WTC11 (cell line): ENCODE data around the gene CELSR1. TPM values are rescaled to one million over a fixed set of nuclear protein-coding genes. Genes with fewer than 3 reads are reported as not detected.

Experiments used
- ATAC-seq: fragments of 200-7000 bp; cut with Tn5 transposase; 2 replicates; pipeline ENCODE4 v1.10.0; 2021; ENCODE audit warnings: mild to moderate bottlenecking, moderate library complexity
- CTCF ChIA-PET: fragments of 300-600 bp; sonication (Branson Sonifier 250); formaldehyde crosslinking; loops from one replicate; lab custom pipeline; 2021; ENCODE audit warnings: antibody characterized with exemption; lab: Charles Lee
- POLR2A ChIA-PET: fragments of 350-600 bp; sonication (Branson Sonifier 250); formaldehyde crosslinking; loops from one replicate; lab custom pipeline; 2021; ENCODE audit warnings: antibody characterized with exemption; lab: Charles Lee
- DNase-seq: peaks from one replicate; pipeline ENCODE4 v3.0.0; 2021; ENCODE audit warnings: low spot score
- H3K27ac Mint-ChIP-seq: 2 replicates; pipeline ENCODE4 v1.8.0; 2021; ENCODE audit warnings: mixed read lengths
- H3K27me3 Mint-ChIP-seq: 2 replicates; pipeline ENCODE4 v1.8.0; 2021; ENCODE audit warnings: low read depth, mild to moderate bottlenecking, moderate library complexity, mixed read lengths
- H3K36me3 Mint-ChIP-seq: 2 replicates; pipeline ENCODE4 v1.8.0; 2021; ENCODE audit warnings: mixed read lengths
- H3K4me1 Mint-ChIP-seq: 2 replicates; pipeline ENCODE4 v1.8.0; 2022; ENCODE audit warnings: mixed read lengths
- H3K4me3 Mint-ChIP-seq: 2 replicates; pipeline ENCODE4 v1.8.0; 2021; ENCODE audit warnings: mild to moderate bottlenecking, moderate library complexity, mixed read lengths
- H3K9me3 Mint-ChIP-seq: 2 replicates; pipeline ENCODE4 v1.8.0; 2021; ENCODE audit warnings: mixed read lengths
- AR ChIP-seq: fragments of 250-450 bp; sonication (Bioruptor Pico); IDR thresholded peaks from 2 replicates; pipeline ENCODE4 v1.9.0; 2021; ENCODE audit warnings: mild to moderate bottlenecking
- CREB1 ChIP-seq: sonication (generic); formaldehyde crosslinking; IDR thresholded peaks from 2 replicates; pipeline ENCODE4 v1.8.0; 2023; ENCODE audit warnings: mild to moderate bottlenecking, missing genetic modification reagents
- FOXK1 ChIP-seq: sonication (generic); formaldehyde crosslinking; IDR thresholded peaks from 2 replicates; pipeline ENCODE4 v1.8.0; 2022; ENCODE audit warnings: mild to moderate bottlenecking, moderate library complexity, missing genetic modification reagents
- IRF2 ChIP-seq: sonication (generic); formaldehyde crosslinking; IDR thresholded peaks from 2 replicates; pipeline ENCODE4 v1.8.0; 2022; ENCODE audit warnings: low read depth, missing genetic modification reagents, borderline replicate concordance
- NR1H2 ChIP-seq: sonication (generic); formaldehyde crosslinking; IDR thresholded peaks from 2 replicates; pipeline ENCODE4 v1.9.0; 2021; ENCODE audit warnings: mild to moderate bottlenecking, moderate library complexity, missing genetic modification reagents
- NR2C2 ChIP-seq: sonication (generic); formaldehyde crosslinking; IDR thresholded peaks from 2 replicates; pipeline ENCODE4 v1.8.0; 2022; ENCODE audit warnings: mild to moderate bottlenecking, missing genetic modification reagents
- SP1 ChIP-seq: sonication (generic); formaldehyde crosslinking; conservative IDR thresholded peaks from 2 replicates; pipeline ENCODE4 v1.8.1; 2022; ENCODE audit warnings: missing genetic modification reagents
- ZNF138 ChIP-seq: sonication (generic); formaldehyde crosslinking; conservative IDR thresholded peaks from 2 replicates; pipeline ENCODE4 v1.8.1; 2022; ENCODE audit warnings: mild to moderate bottlenecking, moderate library complexity, missing genetic modification reagents
- ZNF263 ChIP-seq: sonication (generic); formaldehyde crosslinking; IDR thresholded peaks from 2 replicates; pipeline ENCODE4 v1.8.1; 2022; ENCODE audit warnings: low read depth, mild to moderate bottlenecking, moderate library complexity, missing genetic modification reagents
- ZNF396 ChIP-seq: fragments of 250-450 bp; sonication (Bioruptor Pico); IDR thresholded peaks from 2 replicates; pipeline ENCODE4 v1.8.0; 2021; ENCODE audit warnings: mild to moderate bottlenecking, moderate library complexity, borderline replicate concordance
- ZNF512 ChIP-seq: sonication (generic); formaldehyde crosslinking; IDR thresholded peaks from 2 replicates; pipeline ENCODE4 v1.8.1; 2022; ENCODE audit warnings: missing genetic modification reagents, borderline replicate concordance
- total RNA-seq: library from RNA; stranded (reverse); gene quantifications from 3 replicates; pipeline ENCODE4 v1.2.3, GENCODE V29; 2021
- TF ChIP-seq, protein P1 (sequence below): sonication (generic); formaldehyde crosslinking; IDR thresholded peaks from 2 replicates; pipeline ENCODE4 v1.8.1; 2022; ENCODE audit warnings: low read depth, mild to moderate bottlenecking, moderate library complexity, missing genetic modification reagents, borderline replicate concordance
- TF ChIP-seq, protein P2 (sequence below): sonication (generic); formaldehyde crosslinking; IDR thresholded peaks from 2 replicates; pipeline ENCODE4 v1.8.0; 2022; ENCODE audit warnings: missing genetic modification reagents
- TF ChIP-seq, protein P3 (sequence below): sonication (generic); formaldehyde crosslinking; IDR thresholded peaks from 2 replicates; pipeline ENCODE4 v1.8.0; 2023; ENCODE audit warnings: missing genetic modification reagents
- TF ChIP-seq, protein P4 (sequence below): fragments of 200-600 bp; IDR thresholded peaks from 2 replicates; pipeline ENCODE4 v1.8.0; 2022; ENCODE audit warnings: antibody characterized with exemption

The CELSR1 gene
- total RNA-seq, 1 experiment from 2014 or later, result 16.8 TPM

GRCh38 chr22:46361826-46362202 is 175.6 kb downstream of the CELSR1 start (continued):
- TF ChIP-seq ZNF512 (no peak), FOXK1 (CRISPR knock-in tag) (no peak), AR (no peak), NR1H2 (CRISPR knock-in tag) (no peak), NR2C2 (CRISPR knock-in tag) (no peak), ZNF396 (no peak)
- TF ChIP-seq, protein P1, sequence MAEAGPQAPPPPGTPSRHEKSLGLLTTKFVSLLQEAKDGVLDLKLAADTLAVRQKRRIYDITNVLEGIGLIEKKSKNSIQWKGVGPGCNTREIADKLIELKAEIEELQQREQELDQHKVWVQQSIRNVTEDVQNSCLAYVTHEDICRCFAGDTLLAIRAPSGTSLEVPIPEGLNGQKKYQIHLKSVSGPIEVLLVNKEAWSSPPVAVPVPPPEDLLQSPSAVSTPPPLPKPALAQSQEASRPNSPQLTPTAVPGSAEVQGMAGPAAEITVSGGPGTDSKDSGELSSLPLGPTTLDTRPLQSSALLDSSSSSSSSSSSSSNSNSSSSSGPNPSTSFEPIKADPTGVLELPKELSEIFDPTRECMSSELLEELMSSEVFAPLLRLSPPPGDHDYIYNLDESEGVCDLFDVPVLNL (CRISPR knock-in tag), result no peak
- TF ChIP-seq, protein P2, sequence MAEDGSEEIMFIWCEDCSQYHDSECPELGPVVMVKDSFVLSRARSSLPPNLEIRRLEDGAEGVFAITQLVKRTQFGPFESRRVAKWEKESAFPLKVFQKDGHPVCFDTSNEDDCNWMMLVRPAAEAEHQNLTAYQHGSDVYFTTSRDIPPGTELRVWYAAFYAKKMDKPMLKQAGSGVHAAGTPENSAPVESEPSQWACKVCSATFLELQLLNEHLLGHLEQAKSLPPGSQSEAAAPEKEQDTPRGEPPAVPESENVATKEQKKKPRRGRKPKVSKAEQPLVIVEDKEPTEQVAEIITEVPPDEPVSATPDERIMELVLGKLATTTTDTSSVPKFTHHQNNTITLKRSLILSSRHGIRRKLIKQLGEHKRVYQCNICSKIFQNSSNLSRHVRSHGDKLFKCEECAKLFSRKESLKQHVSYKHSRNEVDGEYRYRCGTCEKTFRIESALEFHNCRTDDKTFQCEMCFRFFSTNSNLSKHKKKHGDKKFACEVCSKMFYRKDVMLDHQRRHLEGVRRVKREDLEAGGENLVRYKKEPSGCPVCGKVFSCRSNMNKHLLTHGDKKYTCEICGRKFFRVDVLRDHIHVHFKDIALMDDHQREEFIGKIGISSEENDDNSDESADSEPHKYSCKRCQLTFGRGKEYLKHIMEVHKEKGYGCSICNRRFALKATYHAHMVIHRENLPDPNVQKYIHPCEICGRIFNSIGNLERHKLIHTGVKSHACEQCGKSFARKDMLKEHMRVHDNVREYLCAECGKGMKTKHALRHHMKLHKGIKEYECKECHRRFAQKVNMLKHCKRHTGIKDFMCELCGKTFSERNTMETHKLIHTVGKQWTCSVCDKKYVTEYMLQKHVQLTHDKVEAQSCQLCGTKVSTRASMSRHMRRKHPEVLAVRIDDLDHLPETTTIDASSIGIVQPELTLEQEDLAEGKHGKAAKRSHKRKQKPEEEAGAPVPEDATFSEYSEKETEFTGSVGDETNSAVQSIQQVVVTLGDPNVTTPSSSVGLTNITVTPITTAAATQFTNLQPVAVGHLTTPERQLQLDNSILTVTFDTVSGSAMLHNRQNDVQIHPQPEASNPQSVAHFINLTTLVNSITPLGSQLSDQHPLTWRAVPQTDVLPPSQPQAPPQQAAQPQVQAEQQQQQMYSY (CRISPR knock-in tag), result no peak

DNA sequence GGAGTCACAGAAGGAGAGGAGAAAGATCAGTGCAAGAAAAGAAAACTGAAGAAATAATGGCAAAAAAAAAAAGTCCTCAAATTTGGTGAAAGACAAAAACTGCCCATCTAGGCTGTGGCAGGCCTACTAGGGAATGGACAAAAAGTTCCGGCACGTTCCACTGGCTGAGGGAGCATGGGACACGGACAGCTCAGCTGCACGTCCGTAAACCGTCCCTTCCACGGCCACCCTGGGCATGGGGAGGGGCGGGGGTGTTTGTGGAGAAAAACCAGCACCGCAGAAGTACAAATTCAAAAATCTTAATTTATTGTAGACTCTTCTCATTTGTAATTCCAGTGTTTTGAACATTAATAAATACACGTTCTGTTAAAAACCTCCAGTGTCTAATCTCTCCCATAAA is 176.5 kb downstream of the CELSR1 start:
- H3K4me3 Mint-ChIP-seq, result no peak overlapping the region
- no peak for ATAC-seq
- peaks cover 7% of the 10 kb centered on the region; the same call in 1 of the 2 replicates for H3K9me3 Mint-ChIP-seq
- CTCF ChIA-PET, result no interaction called here
- no peak for DNase-seq
- no peak for TF ChIP-seq CREB1 (CRISPR knock-in tag)
- no peak for TF ChIP-seq IRF2 (CRISPR knock-in tag)
- TF ChIP-seq ZNF263 (CRISPR knock-in tag), result no peak
- no peak overlapping the region for H3K27ac Mint-ChIP-seq
- no peaks in the 10 kb centered on the region for H3K27me3 Mint-ChIP-seq
- H3K4me1 Mint-ChIP-seq, result no peaks in the 10 kb centered on the region
- POLR2A ChIA-PET, result no interaction called here
- H3K36me3 Mint-ChIP-seq, result peaks cover 14% of the 10 kb centered on the region

- H3K36me3 Mint-ChIP-seq, result peaks cover 19% of the 10 kb centered on the region
- ATAC-seq, result no peak
- no peak for DNase-seq
- CTCF ChIA-PET, result no interaction called here
- H3K27ac Mint-ChIP-seq, result no peak overlapping the region
- H3K9me3 Mint-ChIP-seq, result peaks cover 7% of the 10 kb centered on the region; the same call in 1 of the 2 replicates
- H3K27me3 Mint-ChIP-seq, result no peaks in the 10 kb centered on the region
- H3K4me3 Mint-ChIP-seq, result no peak overlapping the region
- H3K4me1 Mint-ChIP-seq, result no peaks in the 10 kb centered on the region
- POLR2A ChIA-PET, result no interaction called here
- TF ChIP-seq, protein P3, sequence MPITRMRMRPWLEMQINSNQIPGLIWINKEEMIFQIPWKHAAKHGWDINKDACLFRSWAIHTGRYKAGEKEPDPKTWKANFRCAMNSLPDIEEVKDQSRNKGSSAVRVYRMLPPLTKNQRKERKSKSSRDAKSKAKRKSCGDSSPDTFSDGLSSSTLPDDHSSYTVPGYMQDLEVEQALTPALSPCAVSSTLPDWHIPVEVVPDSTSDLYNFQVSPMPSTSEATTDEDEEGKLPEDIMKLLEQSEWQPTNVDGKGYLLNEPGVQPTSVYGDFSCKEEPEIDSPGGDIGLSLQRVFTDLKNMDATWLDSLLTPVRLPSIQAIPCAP (CRISPR knock-in tag), result no peak
- no peak for TF ChIP-seq ZNF138 (CRISPR knock-in tag)
- TF ChIP-seq, protein P2 (CRISPR knock-in tag), result no peak
- TF ChIP-seq, protein P4, sequence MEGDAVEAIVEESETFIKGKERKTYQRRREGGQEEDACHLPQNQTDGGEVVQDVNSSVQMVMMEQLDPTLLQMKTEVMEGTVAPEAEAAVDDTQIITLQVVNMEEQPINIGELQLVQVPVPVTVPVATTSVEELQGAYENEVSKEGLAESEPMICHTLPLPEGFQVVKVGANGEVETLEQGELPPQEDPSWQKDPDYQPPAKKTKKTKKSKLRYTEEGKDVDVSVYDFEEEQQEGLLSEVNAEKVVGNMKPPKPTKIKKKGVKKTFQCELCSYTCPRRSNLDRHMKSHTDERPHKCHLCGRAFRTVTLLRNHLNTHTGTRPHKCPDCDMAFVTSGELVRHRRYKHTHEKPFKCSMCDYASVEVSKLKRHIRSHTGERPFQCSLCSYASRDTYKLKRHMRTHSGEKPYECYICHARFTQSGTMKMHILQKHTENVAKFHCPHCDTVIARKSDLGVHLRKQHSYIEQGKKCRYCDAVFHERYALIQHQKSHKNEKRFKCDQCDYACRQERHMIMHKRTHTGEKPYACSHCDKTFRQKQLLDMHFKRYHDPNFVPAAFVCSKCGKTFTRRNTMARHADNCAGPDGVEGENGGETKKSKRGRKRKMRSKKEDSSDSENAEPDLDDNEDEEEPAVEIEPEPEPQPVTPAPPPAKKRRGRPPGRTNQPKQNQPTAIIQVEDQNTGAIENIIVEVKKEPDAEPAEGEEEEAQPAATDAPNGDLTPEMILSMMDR, result no peak
- TF ChIP-seq SP1 (CRISPR knock-in tag), result no peak
Observed at GRCh38 chr22:46360097-46360496, 177.3 kb downstream of the CELSR1 start.
